MG63 (cell line): ENCODE results near the gene FGR. TPM values are rescaled to one million over a fixed set of nuclear protein-coding genes. Genes with fewer than 3 reads are reported as not detected.

Source experiments
- DNase-seq: peaks from one replicate; pipeline ENCODE4 v3.0.0-alpha.2; 2020
- H3K27me3 ChIP-seq: fragments of 250-450 bp; sonication (Bioruptor Pico); 2 replicates; pipeline ENCODE4 v1.5.1; 2020; ENCODE audit warnings: mild to moderate bottlenecking, moderate library complexity
- H3K36me3 ChIP-seq: fragments of 250-450 bp; sonication (Bioruptor Pico); 2 replicates; pipeline ENCODE4 v1.5.1; 2020; ENCODE audit warnings: mild to moderate bottlenecking, moderate library complexity
- H3K4me3 ChIP-seq: fragments of 250-450 bp; sonication (Bioruptor Pico); 2 replicates; pipeline ENCODE4 v1.5.1; 2020; ENCODE audit warnings: mild to moderate bottlenecking, moderate library complexity
- H3K9me3 ChIP-seq: fragments of 250-450 bp; sonication (Bioruptor Pico); 2 replicates; pipeline ENCODE4 v1.5.1; 2020; ENCODE audit warnings: mild to moderate bottlenecking, moderate library complexity
- total RNA-seq: library from RNA; depleted of rRNA; stranded (reverse); fragments of >200 nt; shearing (Covaris generic); gene quantifications from 2 replicates; pipeline ENCODE4 v1.2.3, GENCODE V29; 2014; ENCODE audit warnings: low replicate concordance

Gene FGR
- total RNA-seq, 1 experiment from 2014 or later = not detected

DNA sequence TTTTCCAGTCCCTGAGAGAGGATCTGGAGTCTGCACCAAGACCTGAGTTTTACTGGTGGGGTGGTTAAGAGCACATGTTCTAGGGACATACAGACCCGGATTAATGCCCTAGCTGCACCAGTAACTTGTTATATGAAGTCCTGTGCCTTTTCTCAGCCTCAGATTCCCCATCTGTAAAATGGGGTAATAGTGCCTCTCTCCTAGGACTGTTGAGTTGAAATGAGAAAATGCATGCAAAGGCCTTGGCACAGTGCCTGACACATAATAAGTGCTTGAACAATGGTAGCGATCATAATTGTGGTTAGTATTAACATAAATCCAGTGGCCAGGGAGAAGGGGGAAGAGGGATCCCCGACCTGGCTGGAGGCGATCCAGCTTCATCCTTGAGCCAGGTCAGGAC lies 43.4 kb downstream of the FGR start:
- H3K36me3 ChIP-seq = peaks cover 9% of the 10 kb centered on the region
- H3K27me3 ChIP-seq = no peaks in the 10 kb centered on the region
- H3K9me3 ChIP-seq = no peaks in the 10 kb centered on the region
- DNase-seq = no peak
- H3K4me3 ChIP-seq = no peak overlapping the region

DNA sequence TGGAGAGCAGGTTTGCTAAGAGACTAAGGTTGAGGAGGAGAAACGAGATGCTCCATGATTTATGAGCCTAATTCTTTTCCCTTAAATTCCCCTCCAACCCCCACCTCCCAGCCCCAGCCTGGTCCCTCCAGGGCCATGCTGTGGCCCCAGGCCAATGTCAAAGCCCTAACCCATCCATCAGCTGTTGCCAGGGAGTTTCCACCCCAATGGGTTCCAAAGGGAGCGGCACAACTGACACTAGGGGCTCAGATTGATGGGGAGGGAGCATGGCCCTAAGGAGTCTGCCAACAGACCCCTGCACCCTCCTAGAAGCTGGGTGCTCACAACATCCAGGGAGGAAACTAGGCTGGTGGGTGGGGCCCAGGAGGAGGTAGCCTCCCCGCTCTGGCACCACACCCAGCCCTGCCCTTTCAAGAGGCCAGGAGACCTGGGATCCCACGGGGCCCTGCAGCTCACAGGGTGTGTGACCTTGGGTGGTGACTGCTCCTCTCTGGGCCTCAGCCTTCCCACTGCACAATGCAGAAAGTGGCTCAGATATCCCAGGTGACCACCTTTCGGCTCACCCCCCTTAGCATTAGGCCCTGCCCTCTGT lies 44.0 kb downstream of the FGR start:
- H3K36me3 ChIP-seq = peaks cover 9% of the 10 kb centered on the region
- no peak overlapping the region for H3K4me3 ChIP-seq
- no peak for DNase-seq
- H3K9me3 ChIP-seq = no peaks in the 10 kb centered on the region
- H3K27me3 ChIP-seq = no peaks in the 10 kb centered on the region

DNA sequence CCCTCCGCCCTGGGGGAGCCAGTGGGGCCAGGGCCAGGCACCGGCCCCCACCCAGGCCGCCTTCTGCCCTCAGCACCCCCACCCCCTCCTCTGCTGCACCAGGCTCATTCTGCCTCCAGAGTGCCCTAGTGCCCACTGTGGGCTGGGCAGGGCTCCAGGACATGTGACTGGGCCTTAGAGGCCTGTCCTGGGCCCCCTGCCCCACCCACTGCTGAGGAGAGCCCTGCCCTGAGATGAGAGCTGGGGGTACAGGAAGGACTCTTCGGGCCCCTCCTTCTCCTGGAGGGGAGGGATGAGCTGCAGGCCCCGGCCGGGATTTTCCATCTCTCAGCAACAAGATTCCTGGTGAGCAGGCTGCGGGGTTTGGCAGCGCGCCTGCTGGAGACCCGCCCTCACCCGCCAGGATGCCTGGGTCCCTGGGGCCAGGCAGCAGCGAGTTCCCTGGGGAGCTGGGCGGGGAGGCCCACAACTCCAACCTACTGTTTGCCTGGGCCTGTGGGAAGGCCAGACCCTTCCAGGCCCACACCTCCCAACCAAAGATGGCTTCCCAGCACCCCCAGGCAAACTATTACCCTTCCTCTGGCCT lies 45.1 kb downstream of the FGR start:
- Histone ChIP-seq H3K4me3 (no peak overlapping the region), H3K36me3 (peaks cover 9% of the 10 kb centered on the region), H3K9me3 (no peaks in the 10 kb centered on the region), H3K27me3 (no peaks in the 10 kb centered on the region)
- DNase-seq = peak; percentile 87

DNA sequence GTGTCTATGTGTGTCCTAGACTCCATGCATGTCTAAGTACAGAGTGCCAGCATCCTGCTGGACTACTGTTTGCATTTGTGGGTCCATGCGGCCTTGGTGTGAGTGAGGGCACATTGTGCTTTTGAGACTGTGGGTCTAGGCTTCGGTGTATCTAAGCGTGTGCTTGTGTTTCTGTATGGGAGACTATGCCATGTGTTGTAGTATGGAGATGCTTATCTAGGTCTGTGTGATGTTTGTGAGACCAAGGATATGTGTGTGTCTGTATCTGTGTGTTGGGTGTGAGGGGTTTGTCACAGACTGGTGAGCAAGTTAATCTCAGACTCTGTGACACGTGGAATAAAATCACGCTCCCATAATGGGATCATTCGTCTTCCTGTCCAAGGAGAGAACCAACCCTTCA lies 45.5 kb downstream of the FGR start:
- no peaks in the 10 kb centered on the region for H3K27me3 ChIP-seq
- H3K9me3 ChIP-seq = no peaks in the 10 kb centered on the region
- H3K4me3 ChIP-seq = no peak overlapping the region
- H3K36me3 ChIP-seq = peaks cover 9% of the 10 kb centered on the region
- DNase-seq = no peak

DNA sequence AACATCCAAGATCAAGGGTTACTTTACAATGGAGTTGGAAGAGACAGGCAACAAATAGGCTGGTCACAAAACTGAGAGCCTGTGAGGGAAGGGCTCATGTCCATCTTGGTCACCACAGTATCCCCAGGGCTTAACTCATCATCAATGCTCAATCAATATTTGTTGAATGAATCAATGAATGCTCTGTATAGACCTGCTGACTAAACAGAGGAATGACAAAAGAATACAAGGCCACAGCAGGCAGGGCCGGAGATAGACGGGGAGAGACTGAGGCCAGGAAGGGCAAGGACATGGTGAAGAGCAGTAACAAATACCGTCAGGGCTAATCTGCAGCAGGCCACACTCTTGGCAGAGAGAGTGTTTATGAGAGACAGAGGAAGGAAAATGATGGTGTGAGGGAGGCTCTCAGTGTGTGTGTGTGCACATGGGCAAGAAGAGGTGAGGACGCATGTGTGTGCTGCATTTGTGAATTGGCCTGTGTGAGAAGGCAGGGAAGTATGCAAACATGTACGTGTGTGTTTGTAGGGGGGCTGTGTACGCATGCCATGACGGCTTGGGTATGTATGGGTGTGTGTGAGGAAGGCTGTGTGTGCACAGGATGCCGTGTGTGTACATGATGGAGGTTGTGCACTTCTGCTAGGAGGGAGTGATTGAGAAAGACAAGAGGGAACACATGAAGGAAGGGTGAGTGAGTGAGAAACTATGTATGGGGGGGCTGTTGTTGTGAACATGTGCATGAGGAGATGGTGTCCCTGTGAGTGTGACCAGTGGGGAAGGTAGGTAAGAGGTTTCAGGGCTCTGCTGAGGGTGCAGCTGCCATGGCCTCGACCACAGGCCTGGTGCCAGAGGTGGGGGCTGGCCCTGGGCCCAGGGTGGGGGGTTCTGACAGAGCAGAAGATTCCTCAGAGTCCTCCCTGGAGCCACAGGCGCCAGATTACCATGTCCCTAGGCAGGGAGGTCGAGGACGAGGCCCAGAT lies 46.4 kb downstream of the FGR start:
- peaks cover 9% of the 10 kb centered on the region for H3K36me3 ChIP-seq
- H3K4me3 ChIP-seq = no peak overlapping the region
- DNase-seq = no peak
- H3K9me3 ChIP-seq = no peaks in the 10 kb centered on the region
- H3K27me3 ChIP-seq = no peaks in the 10 kb centered on the region

DNA sequence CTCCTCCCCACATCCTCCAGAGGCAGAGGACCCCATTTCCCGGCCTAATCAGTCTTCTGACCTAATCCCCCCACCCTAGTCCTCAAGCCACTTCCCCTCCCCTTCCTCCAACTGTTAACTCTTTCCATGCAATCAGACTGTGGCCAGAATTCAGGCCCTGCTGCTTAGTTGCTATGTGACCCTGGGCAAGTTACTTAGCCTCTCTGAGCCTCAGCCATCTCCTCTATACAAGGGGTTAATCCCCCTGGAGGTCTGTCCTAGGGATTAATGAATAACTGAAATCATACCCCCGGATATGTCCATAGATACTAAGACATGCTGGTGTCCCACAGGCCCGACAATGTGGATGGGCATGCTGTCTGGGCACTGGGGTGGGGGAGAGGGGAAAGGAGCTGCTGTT lies 49.3 kb downstream of the FGR start:
- no peaks in the 10 kb centered on the region for H3K9me3 ChIP-seq
- DNase-seq = no peak
- H3K4me3 ChIP-seq = no peak overlapping the region
- no peaks in the 10 kb centered on the region for H3K27me3 ChIP-seq
- H3K36me3 ChIP-seq = peaks cover 9% of the 10 kb centered on the region

DNA sequence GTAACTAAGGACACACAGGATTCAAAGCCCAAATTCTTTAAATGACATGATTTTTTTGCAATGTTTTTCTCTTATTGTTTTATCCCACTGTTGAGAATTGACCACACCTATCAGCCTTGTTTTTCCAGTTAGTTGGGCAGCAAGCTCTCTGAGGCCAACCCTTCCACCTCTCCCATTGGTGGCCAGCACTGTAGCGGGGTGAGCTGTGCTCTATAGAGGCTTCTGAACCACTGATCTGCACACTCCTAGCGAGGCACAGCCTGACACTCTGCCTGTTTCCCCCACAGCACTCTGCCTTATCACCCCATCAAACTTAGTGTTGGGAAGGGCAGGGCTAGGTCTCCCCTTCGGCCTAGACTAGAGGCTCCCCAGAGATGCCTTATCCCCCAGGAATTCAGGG lies 50.5 kb downstream of the FGR start:
- Histone ChIP-seq H3K4me3 (no peak overlapping the region), H3K9me3 (no peaks in the 10 kb centered on the region), H3K27me3 (no peaks in the 10 kb centered on the region), H3K36me3 (peaks cover 8% of the 10 kb centered on the region)
- no peak for DNase-seq

DNA sequence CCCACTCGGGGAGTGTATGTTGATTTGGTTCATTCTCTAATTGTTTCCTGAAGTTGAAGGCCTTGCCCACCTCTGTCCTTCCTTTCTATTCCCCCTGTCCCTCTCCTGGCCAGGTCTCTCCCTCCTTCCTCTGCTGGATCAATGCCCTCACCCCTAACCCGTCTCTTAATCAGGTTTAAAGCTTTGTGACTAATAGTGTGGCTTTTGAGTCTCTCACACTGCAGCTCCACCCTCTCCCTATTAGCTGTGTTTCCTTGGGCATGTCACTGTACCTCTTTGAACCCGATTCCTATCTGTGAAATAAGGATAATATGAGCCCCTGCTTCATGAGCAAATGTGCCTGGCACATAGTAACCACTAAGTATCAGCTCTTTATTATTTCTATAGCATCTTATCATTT lies 51.5 kb downstream of the FGR start:
- Histone ChIP-seq H3K36me3 (peaks cover 5% of the 10 kb centered on the region), H3K9me3 (no peaks in the 10 kb centered on the region), H3K27me3 (no peaks in the 10 kb centered on the region), H3K4me3 (no peak overlapping the region)
- DNase-seq = no peak

DNA sequence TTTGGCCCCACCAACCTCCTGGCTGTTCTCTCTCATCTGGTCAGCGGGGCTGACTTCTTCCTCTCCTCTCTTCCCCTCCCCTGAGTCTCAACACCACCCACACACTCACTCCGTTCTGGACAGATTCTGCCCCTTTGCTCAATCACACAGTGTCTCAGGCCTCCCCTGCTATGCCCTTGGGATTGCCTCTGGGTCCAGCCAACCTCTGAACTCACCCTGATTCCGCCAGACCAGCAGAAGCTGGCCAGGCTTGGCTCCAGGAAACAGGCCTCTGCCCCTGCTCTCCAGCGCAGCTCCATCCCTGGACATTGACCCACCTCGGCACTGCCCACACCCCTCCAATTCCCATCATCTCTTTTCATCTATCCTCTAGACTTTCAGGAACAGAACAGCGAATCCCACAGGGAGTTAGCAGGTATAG lies 53.2 kb downstream of the FGR start:
- Histone ChIP-seq H3K9me3 (no peaks in the 10 kb centered on the region), H3K36me3 (no peaks in the 10 kb centered on the region; the same call in 1 of the 2 replicates), H3K27me3 (no peaks in the 10 kb centered on the region), H3K4me3 (no peak overlapping the region)
- DNase-seq = no peak

DNA sequence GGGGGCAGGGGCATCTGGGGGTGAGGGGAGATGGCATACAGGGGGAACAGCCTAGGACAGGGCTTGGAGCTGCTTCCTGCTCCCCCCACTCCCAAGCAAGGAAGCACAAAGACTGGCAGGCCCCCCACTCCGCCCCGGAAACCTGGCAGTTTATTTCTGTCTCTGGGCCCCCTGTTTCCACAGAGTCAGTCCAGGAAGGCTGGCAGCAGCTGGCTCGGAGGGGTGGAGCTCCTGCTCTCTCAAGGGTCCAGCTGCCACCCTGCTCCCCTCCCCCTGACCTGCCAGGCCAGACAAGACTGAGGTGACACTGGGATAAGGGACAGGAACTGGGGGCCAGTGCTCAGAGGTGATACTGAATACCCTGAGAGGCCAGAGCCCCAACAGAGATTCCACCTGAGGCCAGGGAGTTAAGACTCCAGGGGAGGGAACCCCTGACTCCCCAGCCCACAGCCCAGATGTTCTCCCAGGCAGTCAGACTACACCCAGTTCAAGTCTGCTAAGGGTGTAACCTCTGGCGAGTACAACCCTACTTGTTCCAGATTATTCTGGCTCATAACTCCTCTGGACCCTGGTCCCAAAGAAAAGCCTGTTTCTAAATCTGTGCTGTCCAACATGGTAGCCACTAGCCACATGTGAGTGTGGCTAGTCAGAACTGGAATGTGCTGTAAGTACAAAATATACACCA lies 57.3 kb downstream of the FGR start:
- no peak for DNase-seq
- H3K4me3 ChIP-seq = no peak overlapping the region

DNA sequence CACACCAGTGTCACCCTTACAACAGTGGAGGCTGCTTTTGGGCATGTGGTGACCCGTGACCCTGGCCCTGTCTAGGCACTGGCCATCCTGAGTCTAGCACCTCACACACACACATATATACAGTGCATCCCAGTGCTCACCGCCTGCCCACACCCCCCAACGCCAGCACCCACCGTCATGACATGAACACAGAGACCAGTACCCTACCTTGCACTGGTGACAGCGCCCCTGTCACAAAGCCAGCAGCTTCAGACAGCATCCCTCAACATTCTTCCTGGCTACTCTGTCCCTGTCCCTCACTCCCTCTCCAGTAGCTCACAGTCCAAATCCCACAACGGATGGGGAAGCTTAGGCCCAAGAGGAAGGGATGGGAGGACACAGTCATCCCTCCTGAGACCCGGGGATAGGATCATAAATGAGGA lies 58.2 kb downstream of the FGR start:
- peaks cover 5% of the 10 kb centered on the region; the same call in 1 of the 2 replicates for H3K36me3 ChIP-seq
- no peaks in the 10 kb centered on the region for H3K27me3 ChIP-seq
- no peaks in the 10 kb centered on the region for H3K9me3 ChIP-seq
- no peak overlapping the region; the same call in 1 of the 2 replicates for H3K4me3 ChIP-seq
- DNase-seq = no peak

More for the DNA sequence above, 57.3 kb downstream of the FGR start:
- Histone ChIP-seq H3K27me3 (no peaks in the 10 kb centered on the region), H3K36me3 (peaks cover 5% of the 10 kb centered on the region; the same call in 1 of the 2 replicates), H3K9me3 (no peaks in the 10 kb centered on the region)

DNA sequence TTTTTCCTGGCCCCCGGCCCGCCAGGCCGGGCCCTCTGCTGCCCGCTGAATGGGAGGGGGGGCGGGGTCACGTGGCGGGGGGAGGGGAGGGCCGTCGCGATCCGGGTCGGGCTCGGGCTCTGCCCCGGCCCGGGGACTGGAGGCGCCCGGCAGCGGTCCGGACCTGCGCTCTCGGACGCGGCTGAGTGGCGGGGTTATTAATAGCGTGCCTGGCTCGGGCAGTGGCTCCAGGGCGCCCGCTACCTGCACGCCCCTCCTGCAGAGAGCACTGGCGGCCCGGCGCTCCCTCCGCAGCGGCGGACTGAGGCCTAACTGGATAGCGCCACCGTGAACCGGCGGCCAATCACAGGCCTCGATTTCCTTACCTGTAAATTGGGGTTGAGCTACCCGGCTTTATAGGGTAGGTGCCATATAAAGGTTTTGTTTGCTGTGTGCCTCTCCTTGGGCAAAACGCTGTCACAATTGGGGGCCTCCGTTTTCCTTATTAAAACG lies 59.1 kb downstream of the FGR start:
- DNase-seq = no peak

DNA sequence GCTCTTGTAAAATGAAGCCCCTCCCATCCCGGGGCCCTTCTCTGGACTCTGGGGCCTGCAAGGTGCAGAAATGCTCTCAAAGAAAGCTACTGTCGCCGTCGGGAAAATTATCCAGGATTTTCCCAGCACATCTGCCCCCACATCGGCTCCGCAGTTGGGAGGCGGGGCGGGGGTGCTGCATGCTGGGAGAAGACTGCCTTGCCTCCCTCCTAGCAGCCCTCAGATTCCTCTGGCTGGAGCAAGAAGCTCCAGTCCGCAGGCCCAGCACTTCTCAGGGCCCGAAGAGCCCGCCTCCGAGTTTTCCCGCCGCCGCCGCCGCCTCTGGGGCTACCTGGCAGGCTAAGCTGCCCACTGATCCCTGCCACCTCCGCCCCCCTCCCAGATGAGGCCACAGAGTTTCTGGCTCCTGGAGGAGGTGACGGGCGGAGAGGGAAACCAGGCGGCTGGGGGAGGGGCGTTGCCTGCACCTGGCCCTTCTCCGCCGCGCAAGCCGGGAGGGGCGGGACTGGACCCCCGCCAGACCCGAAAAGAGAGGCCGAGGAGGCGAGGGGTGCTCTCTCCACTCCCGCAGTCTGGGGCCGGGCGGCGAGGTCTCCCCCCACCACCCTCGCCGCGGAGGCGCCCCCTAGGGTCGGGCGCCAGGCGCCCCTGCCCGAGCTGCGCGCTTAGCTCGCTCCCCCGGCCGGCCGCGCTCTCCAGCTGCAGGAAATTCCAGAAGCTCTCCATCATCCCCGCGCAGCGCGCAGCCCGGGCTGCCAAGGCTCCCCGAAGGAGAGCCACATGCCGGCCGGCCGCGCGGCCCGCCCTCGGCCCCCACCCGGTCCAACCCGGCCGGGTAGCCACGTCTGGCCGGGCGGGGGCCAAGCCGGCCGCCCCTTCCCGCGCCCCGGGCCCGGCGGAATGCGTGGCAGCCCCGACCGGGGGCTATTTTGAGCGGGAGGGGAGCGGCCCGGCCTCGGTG lies 59.8 kb downstream of the FGR start:
- Histone ChIP-seq H3K27me3 (no peaks in the 10 kb centered on the region), H3K36me3 (peaks cover 5% of the 10 kb centered on the region; the same call in 1 of the 2 replicates), H3K4me3 (peak overlapping the region; percentile 41), H3K9me3 (no peaks in the 10 kb centered on the region)
- DNase-seq = peak; percentile 90

More for the DNA sequence above, 59.1 kb downstream of the FGR start:
- peaks cover 5% of the 10 kb centered on the region; the same call in 1 of the 2 replicates for H3K36me3 ChIP-seq
- H3K9me3 ChIP-seq = no peaks in the 10 kb centered on the region
- no peaks in the 10 kb centered on the region for H3K27me3 ChIP-seq
- H3K4me3 ChIP-seq = peak overlapping the region; percentile 41

DNA sequence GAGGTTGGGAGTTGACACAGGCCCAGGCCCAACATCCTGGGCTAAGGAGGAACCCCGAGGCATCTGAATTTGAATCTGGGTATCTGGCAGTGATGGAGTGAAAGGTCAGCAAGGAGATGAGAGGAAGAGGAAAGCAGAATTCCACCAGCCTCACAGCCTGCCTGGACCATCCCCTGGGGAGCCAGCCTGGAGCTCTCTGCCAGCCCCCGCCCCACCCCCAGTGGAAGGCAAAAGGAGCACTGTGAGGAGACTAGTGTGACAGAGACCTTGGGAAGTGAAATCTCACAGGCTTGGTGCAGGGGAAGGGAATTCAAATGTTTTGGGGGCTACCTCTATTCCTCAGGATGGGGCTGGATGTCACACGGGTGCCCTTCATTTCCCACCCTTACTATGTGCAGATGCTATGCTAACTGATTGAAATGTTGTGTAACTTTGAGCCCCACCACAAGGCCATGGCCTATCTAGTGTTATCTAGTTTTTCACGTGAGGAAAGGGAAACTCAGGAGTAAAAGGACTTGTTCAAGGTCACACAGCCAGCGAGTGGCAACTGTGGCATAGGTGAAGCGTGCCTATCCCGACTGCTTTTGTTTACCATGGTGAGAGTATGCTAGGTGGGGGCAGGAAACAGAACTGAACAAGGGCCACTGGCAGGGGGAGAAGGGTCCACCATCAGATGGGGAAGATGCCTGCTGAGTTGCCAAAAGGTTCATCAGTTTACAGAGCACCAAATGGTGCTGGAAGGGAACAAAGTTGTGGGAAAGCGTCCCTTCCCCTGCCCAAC lies 60.8 kb downstream of the FGR start:
- Histone ChIP-seq H3K9me3 (no peaks in the 10 kb centered on the region), H3K27me3 (no peaks in the 10 kb centered on the region)
- DNase-seq = no peak

More for the DNA sequence above, 60.8 kb downstream of the FGR start:
- H3K4me3 ChIP-seq = no peak overlapping the region
- H3K36me3 ChIP-seq = peaks cover 5% of the 10 kb centered on the region; the same call in 1 of the 2 replicates
